C4-2B (cell line): ENCODE measurements around the gene GPR3.

Source experiments
- CTCF ChIP-seq: fragments of 450-650 bp; conservative IDR thresholded peaks from 2 replicates; pipeline ENCODE4 v1.5.1; 2017; ENCODE audit warnings: mild to moderate bottlenecking
- ZFX ChIP-seq: fragments of 450-650 bp; IDR thresholded peaks from 2 replicates; pipeline ENCODE4 v1.6.1; 2017

GRCh38 chr1:27383039-27383605 lies 9.3 kb upstream of the GPR3 start, which contains the start of gene CD164L2:
- no peak for TF ChIP-seq CTCF
- TF ChIP-seq ZFX: no peak
